SK-N-SH (cell line): Measurements from ENCODE around the gene DMRTB1.

Experiments used
- MAX ChIP-seq: IDR thresholded peaks from 2 replicates; pipeline ENCODE4 v1.4.0; 2012; ENCODE audit warnings: low read depth
- MXI1 ChIP-seq: IDR thresholded peaks from 2 replicates; pipeline ENCODE4 v1.6.1; 2012; ENCODE audit warnings: mild to moderate bottlenecking, low read depth, low read length, improper control_type of control experiment
- POLR2AphosphoS5 ChIP-seq: IDR thresholded peaks from 2 replicates; pipeline ENCODE4 v1.6.1; 2012; ENCODE audit warnings: low read depth, low read length
- RAD21 ChIP-seq: IDR thresholded peaks from 2 replicates; pipeline ENCODE4 v1.6.1; 2012; ENCODE audit warnings: mild to moderate bottlenecking, low read length
- TF ChIP-seq, protein P1 (sequence below): fragments of 200-600 bp; sonication (generic); IDR thresholded peaks from 2 replicates; pipeline ENCODE4 v1.6.1; 2017; ENCODE audit warnings: antibody characterized with exemption, mild to moderate bottlenecking, moderate library complexity

GRCh38 chr1:53499257-53500203 lies 40.3 kb downstream of the DMRTB1 start:
- TF ChIP-seq MAX (no peak), POLR2AphosphoS5 (no peak), RAD21 (no peak), MXI1 (no peak)
- TF ChIP-seq, protein P1, sequence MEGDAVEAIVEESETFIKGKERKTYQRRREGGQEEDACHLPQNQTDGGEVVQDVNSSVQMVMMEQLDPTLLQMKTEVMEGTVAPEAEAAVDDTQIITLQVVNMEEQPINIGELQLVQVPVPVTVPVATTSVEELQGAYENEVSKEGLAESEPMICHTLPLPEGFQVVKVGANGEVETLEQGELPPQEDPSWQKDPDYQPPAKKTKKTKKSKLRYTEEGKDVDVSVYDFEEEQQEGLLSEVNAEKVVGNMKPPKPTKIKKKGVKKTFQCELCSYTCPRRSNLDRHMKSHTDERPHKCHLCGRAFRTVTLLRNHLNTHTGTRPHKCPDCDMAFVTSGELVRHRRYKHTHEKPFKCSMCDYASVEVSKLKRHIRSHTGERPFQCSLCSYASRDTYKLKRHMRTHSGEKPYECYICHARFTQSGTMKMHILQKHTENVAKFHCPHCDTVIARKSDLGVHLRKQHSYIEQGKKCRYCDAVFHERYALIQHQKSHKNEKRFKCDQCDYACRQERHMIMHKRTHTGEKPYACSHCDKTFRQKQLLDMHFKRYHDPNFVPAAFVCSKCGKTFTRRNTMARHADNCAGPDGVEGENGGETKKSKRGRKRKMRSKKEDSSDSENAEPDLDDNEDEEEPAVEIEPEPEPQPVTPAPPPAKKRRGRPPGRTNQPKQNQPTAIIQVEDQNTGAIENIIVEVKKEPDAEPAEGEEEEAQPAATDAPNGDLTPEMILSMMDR: no peak
